CD4-positive, alpha-beta memory T cell (primary cell): ENCODE results near the gene CD81. TPM values are rescaled to one million over a fixed set of nuclear protein-coding genes. Genes with fewer than 3 reads are reported as not detected.

Experiments
- CTCF ChIA-PET: fragments of 350-600 bp; sonication (Branson Sonifier 250); formaldehyde crosslinking; loops from one replicate; lab custom pipeline; 2021; ENCODE audit warnings: inconsistent platforms; ENCODE audit not compliant: partially characterized antibody; lab: Charles Lee
- POLR2A ChIA-PET: fragments of 350-600 bp; sonication (Branson Sonifier 250); formaldehyde crosslinking; loops from one replicate; lab custom pipeline; 2021; ENCODE audit not compliant: partially characterized antibody; lab: Charles Lee
- DNase-seq, 5 donors: peaks; one replicate each; pipeline versions ENCODE4 v3.0.0 to v3.0.0-alpha.2; 2020 to 2022; ENCODE audit warnings: mixed read lengths in 1 of 5
- H3K27ac ChIP-seq: one replicate; pipeline ENCODE4 v1.7.0; 2013; ENCODE audit warnings: low read depth, low read length
- H3K27me3 ChIP-seq: 2 replicates; pipeline ENCODE4 v1.7.0; 2013; ENCODE audit warnings: mild to moderate bottlenecking, low read length, moderate library complexity; ENCODE audit not compliant: insufficient read depth
- H3K36me3 ChIP-seq: 2 replicates; pipeline ENCODE4 v1.7.0; 2013; ENCODE audit warnings: mild to moderate bottlenecking, low read length, moderate library complexity; ENCODE audit not compliant: insufficient read depth
- H3K4me1 ChIP-seq: 2 replicates; pipeline ENCODE4 v1.7.0; 2013; ENCODE audit warnings: mild to moderate bottlenecking, low read length, moderate library complexity; ENCODE audit not compliant: insufficient read depth
- H3K4me3 ChIP-seq, 2 donors: one replicate each; pipeline ENCODE4 v1.7.0; 2013; ENCODE audit warnings: low read length in 2 of 2, mild to moderate bottlenecking in 1 of 2
- H3K9me3 ChIP-seq, 2 donors: one replicate each; pipeline ENCODE4 v1.7.0; 2013; ENCODE audit warnings: low read length in 2 of 2, control low read depth in 1 of 2; ENCODE audit not compliant: control insufficient read depth in 1 of 2
- H3K27ac Mint-ChIP-seq, 7 donors: one replicate each; pipeline ENCODE4 v1.8.0; 2020 to 2021; ENCODE audit warnings: mixed read lengths in 7 of 7, mild to moderate bottlenecking in 6 of 7, inconsistent platforms in 3 of 7, moderate library complexity in 3 of 7
- H3K27me3 Mint-ChIP-seq, 2 donors: one replicate each; pipeline ENCODE4 v1.8.0; 2020 to 2021; ENCODE audit warnings: mixed read lengths in 2 of 2
- H3K36me3 Mint-ChIP-seq, 2 donors: one replicate each; pipeline ENCODE4 v1.8.0; 2020 to 2021; ENCODE audit warnings: mixed read lengths in 2 of 2, inconsistent platforms in 1 of 2, mild to moderate bottlenecking in 1 of 2
- H3K4me1 Mint-ChIP-seq, 4 donors: one replicate each; pipeline ENCODE4 v1.8.0; 2020 to 2021; ENCODE audit warnings: mixed read lengths in 4 of 4, mild to moderate bottlenecking in 1 of 4
- H3K4me3 Mint-ChIP-seq, 8 donors: one replicate each; pipeline ENCODE4 v1.8.0; 2020 to 2021; ENCODE audit warnings: mixed read lengths in 8 of 8, mild to moderate bottlenecking in 7 of 8, moderate library complexity in 6 of 8, inconsistent platforms in 3 of 8
- H3K9me3 Mint-ChIP-seq, 8 donors: one replicate each; pipeline ENCODE4 v1.8.0; 2020 to 2021; ENCODE audit warnings: mixed read lengths in 8 of 8, mild to moderate bottlenecking in 5 of 8, inconsistent platforms in 3 of 8, moderate library complexity in 1 of 8
- intact Hi-C: fragments of 100-400 bp; cut with micrococcal nuclease; formaldehyde crosslinking; loops from one replicate; pipeline ENCODE4 v1.15.1; 2023
- polyA plus RNA-seq, 2 donors: library from polyadenylated mRNA; unstranded; fragments of 300-500 nt; fragmentation: Illumina TruSeq; gene quantifications; one replicate each; pipeline ENCODE4 v1.2.3, GENCODE V29; 2021
- total RNA-seq, 2 experiments: library from RNA; stranded (reverse); gene quantifications; one replicate each; pipeline ENCODE4 v1.2.3, GENCODE V29; 2021

The CD81 gene
- total and polyA plus RNA-seq, 4 experiments from 2014 or later: 15.2 to 118 (median 83.4) TPM

DNA sequence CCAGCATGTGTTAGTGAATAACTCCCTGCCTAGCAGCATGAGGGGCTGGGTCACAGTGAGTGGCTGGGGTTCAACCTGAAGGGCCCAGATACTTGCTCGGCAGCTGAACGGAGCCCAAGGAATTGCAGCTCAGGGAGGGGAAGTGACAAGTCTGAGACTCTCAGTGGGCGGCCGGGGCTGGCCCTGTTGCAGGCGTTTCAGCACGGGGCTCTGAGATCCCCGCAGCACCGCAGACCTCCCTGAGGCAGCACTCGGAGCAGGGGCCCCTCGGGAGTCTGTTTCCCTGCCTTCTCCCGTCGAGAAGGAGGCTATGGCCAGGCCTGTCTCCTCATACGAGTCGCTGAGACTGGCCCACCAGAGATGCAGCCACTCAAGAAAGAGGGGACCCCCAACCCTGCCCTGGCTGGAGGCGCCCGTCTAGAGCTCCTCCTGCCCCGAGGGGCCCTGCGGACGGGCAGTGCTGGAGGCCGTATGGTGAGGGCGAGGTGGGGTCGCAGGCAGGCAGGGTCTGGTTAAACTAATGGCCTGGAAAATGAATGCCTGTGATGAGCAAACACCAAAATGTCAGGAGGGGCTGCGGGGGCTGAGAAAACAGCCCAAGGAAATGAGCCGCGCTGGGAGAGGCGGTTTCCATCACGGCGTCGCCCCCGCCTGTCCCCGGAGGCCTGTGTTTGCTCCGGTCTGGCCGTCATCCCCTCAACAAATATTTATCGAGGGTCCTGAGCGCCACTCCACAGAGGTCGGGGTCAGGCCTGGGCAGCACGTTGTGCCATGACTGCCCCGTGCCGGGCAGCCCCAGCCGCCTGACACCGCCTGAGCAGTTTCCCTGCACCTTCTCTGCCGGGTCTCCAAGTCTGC lies 32.7 kb downstream of the CD81 start:
- CTCF ChIA-PET: interaction anchor here (0.6 to 2.2 kb wide), 2 partner anchors 9 to 10 kb away, joined by 3 to 10 read pairs; partner anchors contain the start of gene TSSC4
- no peaks in the 10 kb centered on the region for H3K36me3 ChIP-seq
- Mint-ChIP-seq H3K27ac (no peak overlapping the region), H3K9me3 (no peaks in the 10 kb centered on the region), H3K4me1 (no peaks in the 10 kb centered on the region), H3K27me3 (no peaks in the 10 kb centered on the region), H3K4me3 (no peak overlapping the region), H3K36me3 (no peaks in the 10 kb centered on the region)
- H3K27ac ChIP-seq: no peak overlapping the region
- no peaks in the 10 kb centered on the region for H3K4me1 ChIP-seq
- H3K27me3 ChIP-seq: no peaks in the 10 kb centered on the region
- H3K4me3 ChIP-seq: no peak overlapping the region
- DNase-seq: no peak
- POLR2A ChIA-PET: interaction anchor here (2.0 kb wide), 1 partner anchor 9 kb away, joined by 7 read pairs; the partner anchor contains the start of gene TSSC4
- H3K9me3 ChIP-seq: no peaks in the 10 kb centered on the region
- intact Hi-C loops: no loop called here

DNA sequence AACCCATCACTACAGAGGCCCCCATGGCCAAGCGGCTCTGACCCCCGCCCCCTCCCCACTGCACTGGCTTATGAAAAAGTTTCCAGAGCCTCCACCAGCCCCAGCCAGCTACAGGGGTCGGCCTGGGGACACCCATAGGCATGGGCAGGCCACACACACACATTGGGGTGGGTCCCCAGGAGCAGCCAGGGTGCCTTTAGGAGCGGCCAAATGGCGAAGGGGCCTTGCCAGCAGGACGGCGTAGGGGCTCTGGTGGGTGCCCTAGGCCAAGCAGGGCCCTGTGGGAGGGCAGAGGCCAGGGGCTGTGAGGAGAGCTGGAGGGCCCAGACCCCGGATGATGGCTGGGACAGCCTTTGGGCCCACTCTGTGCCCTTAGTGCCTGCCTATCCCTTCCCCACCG lies 33.5 kb downstream of the CD81 start:
- no peaks in the 10 kb centered on the region for H3K4me1 ChIP-seq
- H3K36me3 ChIP-seq: no peaks in the 10 kb centered on the region
- Mint-ChIP-seq H3K9me3 (no peaks in the 10 kb centered on the region), H3K27ac (no peak overlapping the region), H3K36me3 (no peaks in the 10 kb centered on the region), H3K4me3 (no peak overlapping the region), H3K27me3 (no peaks in the 10 kb centered on the region), H3K4me1 (no peaks in the 10 kb centered on the region)
- H3K9me3 ChIP-seq: no peaks in the 10 kb centered on the region
- no peaks in the 10 kb centered on the region for H3K27me3 ChIP-seq
- H3K4me3 ChIP-seq: no peak overlapping the region
- POLR2A ChIA-PET: interaction anchor here (2.0 kb wide), 1 partner anchor 10 kb away, joined by 7 read pairs; the partner anchor contains the start of gene TSSC4
- intact Hi-C loops: no loop called here
- no peak overlapping the region for H3K27ac ChIP-seq
- no peak for DNase-seq
- CTCF ChIA-PET: interaction anchor here (2.3 kb wide), 1 partner anchor 10 kb away, joined by 8 read pairs; no protein-coding TSS in a partner anchor

DNA sequence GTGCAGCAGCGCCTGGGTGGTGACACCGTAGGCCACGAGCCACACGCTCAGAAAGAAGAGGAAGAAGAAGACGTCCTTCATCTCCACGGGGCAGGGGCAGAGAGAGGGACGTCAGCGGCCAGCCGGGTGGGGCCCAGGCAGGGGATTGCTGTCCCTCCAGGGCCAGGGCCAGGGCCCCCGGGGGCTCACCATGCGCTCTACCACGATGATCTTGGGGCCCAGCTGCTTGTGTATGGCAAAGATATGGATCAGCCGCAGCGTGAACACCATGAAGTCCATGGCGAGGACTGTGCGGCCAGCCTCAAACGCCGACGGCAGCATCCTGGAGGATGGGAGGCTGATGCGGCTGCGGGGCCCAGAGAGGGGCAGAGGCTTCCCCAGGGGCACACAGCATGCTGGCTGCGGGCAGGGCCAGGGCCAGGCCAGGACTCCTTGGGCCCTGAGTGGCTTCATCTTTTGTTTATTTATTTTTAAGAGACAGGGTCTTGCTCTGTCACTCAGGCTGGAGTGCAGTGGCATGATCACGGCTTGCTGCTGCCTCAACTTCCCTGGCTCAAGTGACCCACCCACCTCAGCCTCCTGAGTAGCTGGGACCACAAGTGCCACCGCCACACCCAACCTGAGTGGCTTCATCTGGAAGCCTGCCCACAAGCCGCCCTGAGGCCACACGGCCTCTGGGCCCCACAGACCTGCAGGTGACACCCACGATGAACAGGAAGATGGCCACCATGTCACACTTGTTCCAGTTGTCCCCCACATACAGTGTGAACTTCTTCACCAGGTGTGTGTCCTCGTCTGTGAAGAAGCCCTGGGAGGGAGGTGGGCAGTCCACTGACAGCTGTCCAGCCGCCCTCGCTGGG lies 34.6 kb downstream of the CD81 start:
- Histone ChIP-seq H3K27ac (no peak overlapping the region), H3K36me3 (no peaks in the 10 kb centered on the region), H3K4me3 (no peak overlapping the region), H3K4me1 (no peaks in the 10 kb centered on the region), H3K9me3 (no peaks in the 10 kb centered on the region), H3K27me3 (no peaks in the 10 kb centered on the region)
- Mint-ChIP-seq H3K27me3 (no peaks in the 10 kb centered on the region), H3K9me3 (no peaks in the 10 kb centered on the region), H3K36me3 (no peaks in the 10 kb centered on the region), H3K4me3 (peak overlapping the region in 1 of 8 donors; percentile 30), H3K27ac (no peak overlapping the region), H3K4me1 (no peaks in the 10 kb centered on the region)
- no peak for DNase-seq
- POLR2A ChIA-PET: no interaction called here
- intact Hi-C loops: no loop called here
- CTCF ChIA-PET: interaction anchor here (2.3 kb wide), 1 partner anchor 9 kb away, joined by 8 read pairs; no protein-coding TSS in a partner anchor

DNA sequence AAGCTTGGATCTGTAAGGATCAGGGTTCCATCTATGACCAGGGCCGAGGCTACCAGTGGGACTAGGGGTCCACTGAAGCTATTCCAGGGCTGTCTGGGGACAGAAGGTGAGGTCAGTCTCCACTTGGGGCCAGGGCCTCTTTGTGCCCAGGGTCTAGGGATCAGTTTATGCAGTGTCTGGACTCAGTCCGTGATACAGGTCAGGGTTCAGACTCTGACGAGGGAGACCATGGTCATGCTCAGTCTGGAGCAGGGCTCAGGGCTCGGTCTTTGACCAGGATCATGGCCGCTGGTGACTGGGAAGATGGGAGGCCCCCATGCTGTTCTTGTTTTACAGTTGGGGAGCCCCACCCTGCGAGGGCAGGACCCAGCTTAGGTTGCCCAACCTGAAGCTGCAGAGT lies 35.2 kb downstream of the CD81 start:
- Mint-ChIP-seq H3K4me1 (no peaks in the 10 kb centered on the region), H3K9me3 (no peaks in the 10 kb centered on the region), H3K27me3 (no peaks in the 10 kb centered on the region), H3K36me3 (no peaks in the 10 kb centered on the region), H3K27ac (no peak overlapping the region), H3K4me3 (no peak overlapping the region)
- no peaks in the 10 kb centered on the region for H3K9me3 ChIP-seq
- DNase-seq: no peak
- no peaks in the 10 kb centered on the region for H3K27me3 ChIP-seq
- ChIA-PET POLR2A (no interaction called here), CTCF (interaction anchor here (2.3 kb wide), 1 partner anchor 9 kb away, joined by 8 read pairs; no protein-coding TSS in a partner anchor)
- intact Hi-C loops: no loop called here
- no peaks in the 10 kb centered on the region for H3K36me3 ChIP-seq
- no peak overlapping the region for H3K4me3 ChIP-seq
- H3K4me1 ChIP-seq: no peaks in the 10 kb centered on the region
- H3K27ac ChIP-seq: no peak overlapping the region

DNA sequence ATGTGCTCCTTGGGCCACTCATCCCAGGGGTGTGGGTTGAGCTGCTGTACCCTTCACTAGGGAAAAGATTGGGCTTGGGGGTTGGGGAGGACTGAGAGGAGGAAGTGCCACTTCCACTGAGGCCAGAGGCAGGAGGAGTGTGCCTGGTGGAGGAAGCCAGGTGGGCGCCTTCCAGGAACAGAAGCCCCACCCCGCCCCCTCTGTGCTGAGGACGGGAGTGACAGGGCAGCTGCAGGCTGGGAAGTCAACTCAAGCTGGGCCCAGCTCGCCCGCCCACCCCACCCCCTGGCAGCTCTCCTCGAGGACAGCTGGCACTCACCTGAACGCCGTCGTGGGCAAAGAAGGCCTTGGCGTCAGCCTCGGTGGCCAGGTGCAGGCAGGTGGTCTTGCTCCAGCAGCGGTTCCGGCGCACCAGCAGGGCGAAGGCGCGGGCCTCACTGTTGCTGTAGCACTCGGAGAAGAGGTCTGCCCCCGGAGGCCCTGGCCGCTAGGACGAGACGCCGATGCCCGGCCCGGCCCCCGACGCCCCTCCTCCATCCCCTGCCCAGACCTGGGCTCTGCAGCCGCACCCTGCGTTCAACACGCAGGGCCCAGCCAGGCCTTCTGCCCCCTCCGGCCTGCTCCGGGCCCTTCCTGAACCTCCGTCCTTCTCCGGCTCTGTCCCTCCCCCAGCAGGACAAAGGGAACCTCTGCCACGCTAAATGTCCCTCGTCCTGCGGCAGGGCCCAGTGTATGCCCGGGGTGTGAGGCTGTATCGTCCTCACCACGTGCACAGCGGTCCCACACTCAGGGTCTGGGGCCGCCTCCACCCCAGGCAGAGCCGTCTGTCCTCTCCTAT lies 36.9 kb downstream of the CD81 start:
- no peak overlapping the region for H3K4me3 Mint-ChIP-seq
- H3K27me3 Mint-ChIP-seq: no peaks in the 10 kb centered on the region
- no peaks in the 10 kb centered on the region for H3K9me3 Mint-ChIP-seq
- ChIA-PET CTCF (interaction anchor here (0.7 kb wide), 1 partner anchor 13 kb away, joined by 4 read pairs; the partner anchor contains the start of gene TSSC4), POLR2A (interaction anchor here (1.1 kb wide), 1 partner anchor 112 kb away, joined by 3 read pairs; the partner anchor contains the start of genes C11orf21 and TSPAN32)
- intact Hi-C loops: no loop called here
- peaks cover 0 to 3% (median 0%) of the 10 kb centered on the region in 4 donors for H3K4me1 Mint-ChIP-seq
- H3K36me3 Mint-ChIP-seq: no peaks in the 10 kb centered on the region
- no peak overlapping the region for H3K27ac Mint-ChIP-seq
- Histone ChIP-seq H3K9me3 (no peaks in the 10 kb centered on the region), H3K27ac (no peak overlapping the region), H3K4me3 (no peak overlapping the region), H3K27me3 (no peaks in the 10 kb centered on the region), H3K36me3 (no peaks in the 10 kb centered on the region), H3K4me1 (no peaks in the 10 kb centered on the region)
- no peak for DNase-seq

DNA sequence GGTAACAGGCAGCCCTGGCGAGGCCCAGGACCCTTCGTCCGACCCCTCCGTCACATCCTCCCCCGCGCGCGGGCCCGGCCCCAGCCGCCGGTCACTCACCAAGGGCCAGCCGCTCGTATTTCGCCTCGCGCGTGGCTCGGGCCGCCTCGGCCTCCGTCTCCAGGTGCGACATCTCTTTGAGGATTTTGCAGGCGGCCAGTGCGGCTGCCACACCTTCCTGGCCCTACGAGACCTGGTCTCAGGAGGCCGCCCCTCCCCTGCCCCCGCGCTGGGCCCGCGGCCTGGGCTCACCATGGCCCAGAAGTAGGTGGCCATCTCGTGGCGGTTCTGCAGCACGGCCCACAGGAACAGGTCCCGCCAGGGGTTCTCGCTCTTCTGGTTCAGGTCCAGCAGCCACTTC lies 37.5 kb downstream of the CD81 start:
- Histone ChIP-seq H3K27ac (no peak overlapping the region), H3K27me3 (no peaks in the 10 kb centered on the region), H3K4me3 (no peak overlapping the region), H3K9me3 (no peaks in the 10 kb centered on the region), H3K4me1 (peaks cover under 1% of the 10 kb centered on the region), H3K36me3 (no peaks in the 10 kb centered on the region)
- H3K4me3 Mint-ChIP-seq: no peak overlapping the region
- CTCF ChIA-PET: no interaction called here
- peaks cover 0 to 3% (median under 1%) of the 10 kb centered on the region in 4 donors for H3K4me1 Mint-ChIP-seq
- no peak for DNase-seq
- POLR2A ChIA-PET: no interaction called here
- no peak overlapping the region for H3K27ac Mint-ChIP-seq
- no peaks in the 10 kb centered on the region for H3K27me3 Mint-ChIP-seq
- intact Hi-C loops: no loop called here
- no peaks in the 10 kb centered on the region for H3K9me3 Mint-ChIP-seq
- H3K36me3 Mint-ChIP-seq: no peaks in the 10 kb centered on the region
